ENCODE measurements around the gene EFCAB14.
"Not testable (repeated sequence)": the region's sequence is repeated elsewhere in the genome, so short reads cannot be mapped to it uniquely, and the experiment has no call there.

Gene EFCAB14, protein sequence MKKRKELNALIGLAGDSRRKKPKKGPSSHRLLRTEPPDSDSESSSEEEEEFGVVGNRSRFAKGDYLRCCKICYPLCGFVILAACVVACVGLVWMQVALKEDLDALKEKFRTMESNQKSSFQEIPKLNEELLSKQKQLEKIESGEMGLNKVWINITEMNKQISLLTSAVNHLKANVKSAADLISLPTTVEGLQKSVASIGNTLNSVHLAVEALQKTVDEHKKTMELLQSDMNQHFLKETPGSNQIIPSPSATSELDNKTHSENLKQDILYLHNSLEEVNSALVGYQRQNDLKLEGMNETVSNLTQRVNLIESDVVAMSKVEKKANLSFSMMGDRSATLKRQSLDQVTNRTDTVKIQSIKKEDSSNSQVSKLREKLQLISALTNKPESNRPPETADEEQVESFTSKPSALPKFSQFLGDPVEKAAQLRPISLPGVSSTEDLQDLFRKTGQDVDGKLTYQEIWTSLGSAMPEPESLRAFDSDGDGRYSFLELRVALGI

GRCh38 chr1:46718727-46719622 lies at the start of gene EFCAB14:
TSS of gene EFCAB14 (minus strand) at chr1:46719114. CDS start at chr1:46718087, 1,027 bp downstream.
- peak; percentile 98 to 99 for DNase-seq (ENCODE audit: low read depth in 2 of 2)

DNA sequence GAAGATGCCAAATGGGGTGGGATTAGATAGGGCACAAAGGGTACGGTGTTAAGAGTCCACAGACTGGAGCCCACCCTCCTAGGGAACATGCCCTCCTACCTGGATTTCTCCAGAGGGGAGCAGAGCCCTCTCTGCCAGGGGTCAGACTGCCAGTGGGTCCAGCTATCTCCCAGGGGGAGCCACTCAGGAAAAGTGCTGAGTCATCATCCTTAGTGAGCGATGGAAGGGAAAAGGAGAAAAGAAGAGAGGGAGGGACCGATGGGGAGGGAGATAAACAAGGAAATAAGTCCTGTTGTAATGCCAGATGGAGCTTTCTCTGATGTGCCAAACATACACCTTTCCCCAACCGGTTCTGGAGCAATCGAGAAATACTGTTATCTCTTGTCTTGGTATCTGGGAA lies 49.5 kb upstream of the EFCAB14 start:
- DNase-seq (ENCODE audit: low read depth in 2 of 2) = no peak

DNA sequence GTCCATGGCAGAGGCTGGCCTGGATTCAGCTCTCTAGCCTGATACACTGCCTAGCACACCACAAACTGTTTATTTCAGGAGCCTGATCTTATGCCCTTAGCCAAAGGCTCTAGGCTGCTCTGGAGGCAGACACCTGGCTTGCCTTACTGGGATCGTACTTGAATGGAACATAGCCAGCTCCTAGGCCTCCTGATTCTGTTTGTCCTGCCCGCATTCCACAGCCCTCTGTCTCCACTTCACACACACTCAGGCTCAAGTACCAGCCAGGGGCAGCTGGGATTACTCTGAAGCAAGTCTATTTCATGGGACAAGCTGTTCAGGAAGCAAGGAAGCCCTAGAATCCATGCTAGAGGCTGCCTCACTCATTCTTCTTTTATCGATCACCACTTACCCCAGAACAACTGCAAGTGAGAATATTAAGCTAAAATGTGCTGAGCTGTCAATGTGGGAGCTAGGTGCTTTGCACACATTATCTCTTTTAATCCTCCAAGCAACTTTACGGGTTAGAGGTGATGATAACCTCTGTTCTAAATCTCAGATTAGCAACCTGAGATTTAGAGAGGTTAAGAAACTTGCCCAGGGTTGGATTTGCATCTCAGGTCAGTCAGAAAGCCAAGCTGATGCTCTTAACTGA lies 48.9 kb upstream of the EFCAB14 start:
- DNase-seq (ENCODE audit: low read depth in 2 of 2) = no peak

- DNase-seq (ENCODE audit: low read depth in 2 of 2) = no peak
Observed at GRCh38 chr1:46764402-46764801, 45.5 kb upstream of the EFCAB14 start.

DNA sequence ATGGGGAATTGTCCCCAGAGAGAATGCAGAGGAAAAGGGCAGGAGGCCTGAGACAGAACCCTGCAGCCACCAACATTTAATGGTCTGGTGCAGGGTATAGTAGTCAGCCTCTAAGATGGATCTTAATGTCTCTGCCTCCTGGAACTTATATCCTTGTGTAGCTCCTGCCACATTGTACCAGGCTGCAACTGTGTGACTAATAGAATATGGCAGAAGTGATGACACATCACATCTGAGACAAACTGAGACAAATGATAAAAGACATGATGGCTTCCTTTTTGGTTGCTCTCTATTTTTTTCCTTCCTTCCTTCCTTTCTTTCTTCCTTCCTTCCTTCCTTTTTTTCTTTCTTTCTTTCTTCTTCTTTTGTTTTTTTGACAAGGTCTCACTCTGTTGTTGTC lies 42.8 kb upstream of the EFCAB14 start:
- DNase-seq (ENCODE audit: low read depth in 2 of 2) = no peak

- DNase-seq (ENCODE audit: low read depth in 2 of 2) = no peak
Observed at GRCh38 chr1:46760558-46761166, 41.7 kb upstream of the EFCAB14 start.

- DNase-seq (ENCODE audit: low read depth in 2 of 2) = no peak
Observed at GRCh38 chr1:46757956-46758528, 39.1 kb upstream of the EFCAB14 start.

DNA sequence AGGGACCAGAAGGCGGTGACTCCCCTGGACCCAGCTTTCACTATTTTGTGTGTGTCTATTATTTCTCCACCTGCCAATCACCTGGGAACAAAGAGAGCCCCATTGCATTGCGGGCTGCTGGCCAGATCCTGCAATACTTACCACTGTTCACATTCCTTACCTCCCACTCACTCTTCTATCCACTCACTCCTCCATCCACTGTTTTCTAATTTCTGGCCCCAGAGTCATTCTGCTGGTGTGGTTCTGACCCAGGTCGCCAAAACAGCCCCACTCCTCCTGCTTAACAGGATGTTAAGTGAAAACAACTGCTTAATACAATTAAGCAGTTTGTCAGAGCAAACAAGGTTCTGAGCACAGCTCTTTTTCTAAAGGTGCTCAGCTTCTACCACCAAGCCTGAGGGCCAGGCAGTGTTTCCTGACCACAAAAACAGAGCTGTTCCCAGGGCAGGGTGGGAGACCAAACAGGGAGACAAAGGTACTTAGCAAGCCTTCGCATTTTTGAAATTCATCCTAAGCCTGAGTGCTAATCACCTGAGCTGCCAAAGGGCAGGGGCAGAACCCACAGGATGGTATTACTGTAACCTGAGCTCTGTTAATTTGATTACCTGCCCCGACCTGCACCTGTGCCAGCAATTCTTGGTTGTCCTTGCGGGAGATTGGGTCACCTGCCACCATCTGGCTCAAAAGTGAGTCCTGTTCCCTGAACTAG lies 38.5 kb upstream of the EFCAB14 start:
- no peak for DNase-seq (ENCODE audit: low read depth in 2 of 2)

- DNase-seq (ENCODE audit: low read depth in 2 of 2) = no peak
Observed at GRCh38 chr1:46755121-46755520, 36.2 kb upstream of the EFCAB14 start.

DNA sequence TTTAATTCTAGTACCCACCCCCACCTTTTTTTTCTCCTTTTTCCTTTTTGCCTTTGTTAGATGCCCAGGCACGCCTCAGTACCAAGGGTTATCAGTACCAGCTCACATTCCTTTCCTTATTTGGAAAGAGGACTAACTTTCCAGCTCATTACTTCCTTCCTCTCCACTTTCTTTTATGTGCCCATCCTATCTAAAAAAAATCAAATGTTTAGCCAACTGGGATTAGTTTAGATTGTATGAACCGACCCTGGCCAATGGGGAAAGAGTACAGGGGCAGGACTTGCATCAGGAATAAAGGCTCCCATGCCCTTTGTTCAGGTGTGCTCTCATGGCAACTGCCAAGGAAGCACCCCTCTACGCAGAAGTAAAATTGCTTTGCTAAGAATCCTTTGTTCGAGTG lies 35.8 kb upstream of the EFCAB14 start:
- DNase-seq (ENCODE audit: low read depth in 2 of 2) = not testable (repeated sequence)

GRCh38 chr1:46753985-46754384 lies 35.1 kb upstream of the EFCAB14 start:
- no peak for DNase-seq (ENCODE audit: low read depth in 2 of 2)

DNA sequence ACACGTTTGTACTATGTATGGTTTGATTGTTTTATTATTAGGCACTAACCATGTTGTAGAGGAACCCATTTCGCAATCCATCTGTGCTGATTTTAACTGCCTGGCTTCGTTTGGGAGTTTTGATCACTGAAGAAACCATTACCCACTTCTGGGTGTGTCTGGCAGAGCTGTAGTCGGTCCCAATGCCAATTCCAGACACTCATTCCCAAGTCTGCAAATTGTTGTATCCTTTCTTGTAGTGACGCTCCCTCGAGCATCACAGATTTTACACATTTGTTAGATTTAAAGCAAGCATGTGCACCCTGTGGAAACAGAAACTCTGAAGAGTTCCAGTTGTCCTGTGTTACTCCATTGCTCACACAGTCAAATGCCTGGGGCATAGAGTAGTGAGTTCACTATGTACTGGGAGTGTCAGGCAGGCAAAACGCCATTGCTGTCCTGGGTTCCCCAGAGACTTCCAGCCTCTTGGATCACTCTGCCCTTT lies 31.0 kb upstream of the EFCAB14 start:
- no peak for DNase-seq (ENCODE audit: low read depth in 2 of 2)

GRCh38 chr1:46749404-46749803 lies 30.5 kb upstream of the EFCAB14 start:
- no peak for DNase-seq (ENCODE audit: low read depth in 2 of 2)

DNA sequence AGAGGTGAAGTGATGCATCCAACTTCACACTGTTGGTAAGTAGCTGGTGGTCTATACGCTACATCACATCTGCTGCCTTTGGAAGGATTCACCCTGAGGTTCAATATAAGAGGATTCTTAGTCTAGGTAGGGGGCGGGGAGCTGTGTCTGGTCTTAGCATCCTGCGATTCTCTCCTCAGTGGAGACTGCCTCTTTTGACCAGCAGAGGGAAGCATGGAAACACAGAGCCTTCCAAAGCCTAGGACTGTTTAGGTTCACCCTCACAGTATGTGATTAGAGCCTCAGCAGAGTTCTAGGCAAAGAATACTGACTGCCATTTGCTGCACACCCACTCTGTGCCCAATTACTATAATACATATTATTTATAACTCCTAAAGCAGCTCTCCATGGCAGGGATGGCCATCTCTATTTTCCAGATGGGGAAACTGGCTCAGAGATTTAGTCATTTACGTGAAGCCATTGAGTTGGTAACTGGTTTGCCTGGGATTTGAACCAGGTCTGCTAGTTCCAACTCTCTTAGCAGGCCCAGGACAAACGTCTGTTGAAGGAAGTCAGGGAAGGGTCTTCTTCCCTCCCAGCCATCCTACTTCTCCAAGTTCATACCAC lies 28.9 kb upstream of the EFCAB14 start:
- DNase-seq (ENCODE audit: low read depth in 2 of 2) = no peak

DNA sequence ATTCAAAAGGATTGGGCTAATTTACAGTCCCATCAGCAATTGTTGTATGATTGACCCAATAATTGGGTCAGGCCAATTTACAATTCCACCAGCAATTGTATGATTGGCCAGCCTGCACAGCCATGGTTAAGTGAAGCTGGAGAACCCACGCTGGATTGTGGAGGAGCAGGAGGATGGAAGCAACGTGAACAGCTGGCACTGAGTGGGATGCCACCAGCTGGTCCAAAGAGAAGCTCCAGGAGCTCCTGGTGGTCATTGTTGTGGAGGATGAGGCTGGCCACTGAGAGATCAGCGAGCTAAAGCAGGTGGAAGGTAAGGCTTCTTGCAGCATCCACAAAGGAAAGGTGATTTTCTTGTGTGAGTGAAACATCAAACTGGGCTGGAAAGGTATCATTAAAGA lies 23.2 kb upstream of the EFCAB14 start:
- DNase-seq (ENCODE audit: low read depth in 2 of 2) = no peak

GRCh38 chr1:46735708-46736324 lies 16.9 kb upstream of the EFCAB14 start:
- DNase-seq (ENCODE audit: low read depth in 2 of 2) = no peak

DNA sequence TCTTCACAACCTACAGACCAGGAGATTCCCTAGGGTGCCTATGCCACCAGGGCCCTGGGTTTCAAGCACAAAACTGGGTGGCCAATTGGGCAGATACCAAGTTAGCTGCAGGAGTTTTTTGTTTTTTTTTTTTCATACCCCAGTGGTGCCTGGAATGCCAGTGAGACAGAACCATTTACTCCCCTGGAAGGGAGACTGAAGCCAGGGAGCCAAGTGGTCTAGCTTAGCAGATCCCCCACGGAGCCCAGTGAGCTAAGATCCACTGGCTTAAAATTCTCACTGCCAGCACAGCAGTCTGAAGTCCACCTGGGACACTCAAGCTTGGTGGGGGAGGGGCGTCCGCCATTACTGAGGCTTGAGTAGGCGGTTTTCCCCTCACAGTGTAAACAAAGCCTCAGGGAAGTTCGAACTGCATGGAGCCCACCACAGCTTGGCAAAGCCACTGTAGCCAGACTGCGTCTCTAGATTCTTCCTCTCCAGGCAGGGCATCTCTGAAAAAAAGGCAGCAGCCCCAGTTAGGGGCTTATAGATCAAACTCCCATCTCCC lies 9.5 kb upstream of the EFCAB14 start:
- DNase-seq (ENCODE audit: low read depth in 2 of 2) = not testable (repeated sequence)

DNA sequence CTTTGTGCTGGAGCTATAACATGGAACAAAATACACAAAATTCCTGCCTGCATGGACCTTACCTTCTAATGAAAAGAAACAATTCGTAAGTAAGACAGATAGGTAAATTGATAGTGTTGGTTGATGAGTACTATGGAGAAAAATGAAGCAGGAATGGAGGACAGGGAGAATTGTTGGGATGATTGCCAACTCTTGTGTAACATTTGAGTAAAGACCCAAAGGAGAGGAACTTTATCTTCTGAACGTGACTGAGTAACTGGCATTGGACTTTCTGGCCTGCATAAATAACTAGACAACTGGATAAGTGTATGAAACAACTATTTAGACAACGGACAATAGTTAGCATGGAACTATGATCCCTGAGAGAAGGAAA lies 6.8 kb upstream of the EFCAB14 start:
- no peak for DNase-seq (ENCODE audit: low read depth in 2 of 2)

DNA sequence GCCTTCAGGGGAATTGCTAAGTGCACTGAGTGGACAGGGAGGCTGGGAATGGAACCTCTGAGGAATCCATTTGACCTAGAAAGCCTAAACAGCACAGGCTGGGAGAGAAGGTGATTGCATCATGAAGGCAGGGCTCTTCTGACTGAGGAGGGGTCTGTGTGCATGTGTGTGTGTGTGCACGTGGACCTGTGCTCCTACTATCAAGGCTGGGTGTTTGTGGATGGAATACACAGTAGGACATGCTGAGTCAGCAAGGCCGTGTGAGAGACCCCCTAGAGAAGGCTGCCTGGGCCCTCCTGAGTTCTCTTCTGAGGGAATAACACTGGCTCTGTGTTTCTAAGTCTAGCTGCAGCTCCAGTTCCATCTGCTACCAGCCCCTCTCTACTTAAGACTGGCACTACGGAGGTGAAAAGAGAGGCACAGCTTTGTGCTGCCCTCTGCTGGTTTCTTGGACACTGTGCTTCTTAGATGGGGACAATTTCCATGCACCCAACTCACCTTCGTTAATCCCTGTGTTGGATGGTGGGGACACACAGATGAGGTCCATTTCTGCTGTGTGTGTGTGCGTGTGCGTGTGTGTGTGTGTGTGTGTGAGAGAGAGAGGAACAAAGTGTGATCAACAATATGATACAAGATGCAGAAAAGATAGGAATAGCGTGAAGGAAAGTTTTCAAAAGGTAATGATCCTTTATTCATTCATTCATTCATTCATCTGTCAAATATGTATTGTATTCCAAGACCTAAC lies 6.2 kb upstream of the EFCAB14 start:
- peak; percentile 42 to 49 for DNase-seq (ENCODE audit: low read depth in 2 of 2)
